8988T (cell line): ENCODE data around the gene PTPRK.
"Not testable (repeated sequence)": the region's sequence is repeated elsewhere in the genome, so short reads cannot be mapped to it uniquely, and the experiment has no call there.

Source experiments
- DNase-seq: peaks from one replicate; pipeline ENCODE4 v3.0.0; 2011

Gene PTPRK

GRCh38 chr6:128434752-128435151 is 85.6 kb downstream of the PTPRK start:
- not testable (repeated sequence) for DNase-seq

- DNase-seq: no peak
These were observed 88.0 kb downstream of the PTPRK start for GRCh38 chr6:128432394-128432793.

GRCh38 chr6:128427139-128427538 is 93.3 kb downstream of the PTPRK start:
- DNase-seq: no peak

- no peak for DNase-seq
These were observed 94.5 kb downstream of the PTPRK start for GRCh38 chr6:128425856-128426255.

- no peak for DNase-seq
These were observed 97.5 kb downstream of the PTPRK start for GRCh38 chr6:128422871-128423270.

GRCh38 chr6:128422200-128422599 is 98.2 kb downstream of the PTPRK start:
- no peak for DNase-seq

GRCh38 chr6:128421788-128422187 is 98.6 kb downstream of the PTPRK start:
- DNase-seq: no peak

GRCh38 chr6:128417698-128418097 is 102.7 kb downstream of the PTPRK start:
- DNase-seq: no peak

- DNase-seq: no peak
These were observed 105.0 kb downstream of the PTPRK start for GRCh38 chr6:128415387-128415786.

GRCh38 chr6:128414943-128415342 is 105.5 kb downstream of the PTPRK start:
- no peak for DNase-seq

- DNase-seq: no peak
These were observed 107.1 kb downstream of the PTPRK start for GRCh38 chr6:128413291-128413690.

GRCh38 chr6:128412680-128413079 is 107.7 kb downstream of the PTPRK start:
- DNase-seq: no peak

GRCh38 chr6:128410584-128410983 is 109.8 kb downstream of the PTPRK start:
- DNase-seq: no peak

GRCh38 chr6:128409003-128409402 is 111.4 kb downstream of the PTPRK start:
- DNase-seq: no peak

GRCh38 chr6:128406453-128406852 is 113.9 kb downstream of the PTPRK start:
- no peak for DNase-seq

- no peak for DNase-seq
These were observed 116.6 kb downstream of the PTPRK start for GRCh38 chr6:128403618-128404444.

GRCh38 chr6:128400875-128401274 is 119.5 kb downstream of the PTPRK start:
- DNase-seq: no peak

GRCh38 chr6:128397996-128398395 is 122.4 kb downstream of the PTPRK start:
- DNase-seq: no peak

- DNase-seq: no peak
These were observed 124.8 kb downstream of the PTPRK start for GRCh38 chr6:128395596-128395995.

GRCh38 chr6:128395188-128395587 is 125.2 kb downstream of the PTPRK start:
- DNase-seq: no peak

GRCh38 chr6:128394167-128394566 is 126.2 kb downstream of the PTPRK start:
- no peak for DNase-seq

GRCh38 chr6:128389820-128390534 is 130.4 kb downstream of the PTPRK start:
- no peak for DNase-seq

GRCh38 chr6:128388380-128388779 is 132.0 kb downstream of the PTPRK start:
- DNase-seq: no peak

- DNase-seq: no peak
These were observed 139.5 kb downstream of the PTPRK start for GRCh38 chr6:128380891-128381290.
